AG10803 (cell line): ENCODE results near the gene QRFPR.
A peak's percentile ranks its signal among the peaks of the same experiment; 100 is the strongest.

Experiments used
- DNase-seq: peaks from one replicate; pipeline ENCODE4 v3.0.0; 2010; ENCODE audit warnings: low read depth
- H3K4me3 ChIP-seq: 2 replicates; pipeline ENCODE4 v1.5.1; 2011; ENCODE audit warnings: mild to moderate bottlenecking, low read length, control low read depth
- CTCF ChIP-seq: conservative IDR thresholded peaks from 2 replicates; pipeline ENCODE4 v1.5.1; 2011; ENCODE audit warnings: mild to moderate bottlenecking, low read length, control low read depth, inconsistent platforms

QRFPR gene

GRCh38 chr4:121375262-121375661 lies 5.6 kb downstream of the QRFPR start:
- no peak for TF ChIP-seq CTCF
- peak; percentile 5 for DNase-seq
- H3K4me3 ChIP-seq = no peak overlapping the region

GRCh38 chr4:121373841-121374240 lies 7.0 kb downstream of the QRFPR start:
- TF ChIP-seq CTCF = no peak
- DNase-seq = no peak
- no peak overlapping the region for H3K4me3 ChIP-seq

GRCh38 chr4:121370729-121371325 lies 10.0 kb downstream of the QRFPR start:
- H3K4me3 ChIP-seq = no peak overlapping the region
- TF ChIP-seq CTCF = peak; percentile 67
- peak; percentile 43 for DNase-seq

- no peak for DNase-seq
- TF ChIP-seq CTCF = no peak
- H3K4me3 ChIP-seq = no peak overlapping the region
These were observed 20.3 kb downstream of the QRFPR start for GRCh38 chr4:121360495-121360894.

GRCh38 chr4:121358473-121358872 lies 22.3 kb downstream of the QRFPR start:
- H3K4me3 ChIP-seq = no peak overlapping the region
- DNase-seq = peak; percentile 43
- no peak for TF ChIP-seq CTCF

GRCh38 chr4:121353213-121353612 lies 27.6 kb downstream of the QRFPR start:
- no peak for TF ChIP-seq CTCF
- no peak overlapping the region for H3K4me3 ChIP-seq
- no peak for DNase-seq

- no peak overlapping the region for H3K4me3 ChIP-seq
- no peak for DNase-seq
- no peak for TF ChIP-seq CTCF
These were observed 36.7 kb downstream of the QRFPR start for GRCh38 chr4:121344098-121344497.
